HEK293 (cell line): Measurements from ENCODE around the gene TYRO3.

Experiments
- CTCF ChIA-PET: fragments of 350-600 bp; formaldehyde crosslinking; extraction: SDS; loops from one replicate; lab custom pipeline; 2021; ENCODE audit warnings: antibody characterized with exemption; lab: Yijun Ruan, JAX
- POLR2A ChIA-PET: fragments of 300-600 bp; formaldehyde crosslinking; extraction: SDS; loops from one replicate; lab custom pipeline; 2020; ENCODE audit warnings: antibody characterized with exemption, inconsistent platforms; lab: Yijun Ruan, JAX
- H3K27ac ChIP-seq: fragments of 200-500 bp; sonication (Bioruptor generic); 2 replicates; pipeline ENCODE4 v1.5.1; 2014; ENCODE audit warnings: low read depth, low read length, control low read depth, inconsistent platforms; ENCODE audit errors: extremely low read depth
- H3K36me3 ChIP-seq, 2 experiments: fragments of 200-500 bp in 1 of 2; sonication (Bioruptor generic) in 1 of 2; 1 replicate in 1 of 2; 2 replicates in 1 of 2; pipeline ENCODE4 v1.5.1; 2014 to 2017; ENCODE audit warnings: inconsistent platforms in 2 of 2, low read length in 2 of 2; ENCODE audit not compliant: control insufficient read depth in 2 of 2, insufficient read depth in 1 of 2
- H3K4me1 ChIP-seq: fragments of 200-500 bp; sonication (Bioruptor generic); 2 replicates; pipeline ENCODE4 v1.5.1; 2014; ENCODE audit warnings: mild to moderate bottlenecking, low read length, inconsistent platforms; ENCODE audit not compliant: control insufficient read depth, insufficient read depth
- H3K4me3 ChIP-seq: 2 replicates; pipeline ENCODE4 v1.5.1; 2011; ENCODE audit warnings: low read depth, mild to moderate bottlenecking, control low read depth, low read length, moderate library complexity
- H3K9me3 ChIP-seq: fragments of 200-500 bp; sonication (Bioruptor generic); 2 replicates; pipeline ENCODE4 v1.5.1; 2014; ENCODE audit warnings: low read depth, low read length, inconsistent platforms; ENCODE audit not compliant: control insufficient read depth, insufficient read depth
- BCL11B ChIP-seq: fragments of 450-650 bp; formaldehyde crosslinking; IDR thresholded peaks from 2 replicates; pipeline ENCODE4 v1.5.1; 2016; ENCODE audit warnings: low read depth, missing biosample characterization, missing genetic modification characterization
- EGR2 ChIP-seq: fragments of 450-650 bp; formaldehyde crosslinking; IDR thresholded peaks from 2 replicates; pipeline ENCODE4 v1.5.1; 2016; ENCODE audit warnings: low read depth, missing biosample characterization, missing genetic modification characterization
- HOXD13 ChIP-seq: sonication (generic); formaldehyde crosslinking; IDR thresholded peaks from 2 replicates; pipeline ENCODE4 v1.8.0; 2022; ENCODE audit warnings: missing genetic modification reagents, borderline replicate concordance
- IKZF3 ChIP-seq: fragments of 450-650 bp; IDR thresholded peaks from 2 replicates; pipeline ENCODE4 v1.5.0; 2018; ENCODE audit warnings: missing biosample characterization, mild to moderate bottlenecking, missing genetic modification characterization, moderate library complexity
- KLF16 ChIP-seq: fragments of 450-650 bp; formaldehyde crosslinking; IDR thresholded peaks from 2 replicates; pipeline ENCODE4 v1.5.1; 2017; ENCODE audit warnings: missing biosample characterization, missing genetic modification characterization
- KLF7 ChIP-seq: fragments of 450-650 bp; formaldehyde crosslinking; IDR thresholded peaks from 2 replicates; pipeline ENCODE4 v1.5.1; 2016; ENCODE audit warnings: missing biosample characterization, missing genetic modification characterization, borderline replicate concordance
- PRDM1 ChIP-seq: fragments of 450-650 bp; formaldehyde crosslinking; IDR thresholded peaks from 2 replicates; pipeline ENCODE4; 2016; ENCODE audit warnings: missing biosample characterization, missing genetic modification characterization
- SCRT2 ChIP-seq: fragments of 450-650 bp; formaldehyde crosslinking; IDR thresholded peaks from 2 replicates; pipeline ENCODE4 v1.5.1; 2016; ENCODE audit warnings: missing biosample characterization, missing genetic modification characterization
- ZBTB17 ChIP-seq: fragments of 450-650 bp; formaldehyde crosslinking; IDR thresholded peaks from 2 replicates; pipeline ENCODE4 v1.5.1; 2016; ENCODE audit warnings: missing biosample characterization, missing genetic modification characterization
- ZBTB20 ChIP-seq: fragments of 450-650 bp; formaldehyde crosslinking; IDR thresholded peaks from 2 replicates; pipeline ENCODE4 v1.5.1; 2016; ENCODE audit warnings: missing biosample characterization, missing genetic modification characterization
- ZBTB7A ChIP-seq: fragments of 450-650 bp; formaldehyde crosslinking; IDR thresholded peaks from 2 replicates; pipeline ENCODE4 v1.5.1; 2016; ENCODE audit warnings: low read depth, missing biosample characterization, missing genetic modification characterization
- ZNF146 ChIP-seq: fragments of 450-650 bp; formaldehyde crosslinking; IDR thresholded peaks from 2 replicates; pipeline ENCODE4 v1.5.1; 2016; ENCODE audit warnings: missing biosample characterization, missing genetic modification characterization
- ZNF157 ChIP-seq: fragments of 450-650 bp; formaldehyde crosslinking; IDR thresholded peaks from 2 replicates; pipeline ENCODE4 v1.5.1; 2016; ENCODE audit warnings: missing biosample characterization, missing genetic modification characterization
- ZNF248 ChIP-seq: fragments of 450-650 bp; formaldehyde crosslinking; IDR thresholded peaks from 2 replicates; pipeline ENCODE4 v1.5.1; 2017; ENCODE audit warnings: missing biosample characterization, missing genetic modification characterization
- ZNF274 ChIP-seq, 2 experiments: fragments of 200-500 bp in 1 of 2; fragments of 450-650 bp in 1 of 2; sonication (Bioruptor generic) in 1 of 2; formaldehyde crosslinking in 1 of 2; IDR thresholded peaks; 2 replicates each; pipeline versions ENCODE4 v1.5.1 to v1.6.1; 2014 to 2016; ENCODE audit warnings: borderline replicate concordance in 1 of 2, inconsistent platforms in 1 of 2, low read length in 1 of 2, missing biosample characterization in 1 of 2, missing genetic modification characterization in 1 of 2
- ZNF311 ChIP-seq: fragments of 450-650 bp; formaldehyde crosslinking; IDR thresholded peaks from 2 replicates; pipeline ENCODE4 v1.5.1; 2017; ENCODE audit warnings: missing biosample characterization, missing genetic modification characterization, borderline replicate concordance
- ZNF529 ChIP-seq: fragments of 450-650 bp; formaldehyde crosslinking; IDR thresholded peaks from 2 replicates; pipeline ENCODE4 v1.5.1; 2017; ENCODE audit warnings: missing genetic modification characterization, missing biosample characterization; ENCODE audit not compliant: insufficient replicate concordance
- ZNF544 ChIP-seq: fragments of 450-650 bp; formaldehyde crosslinking; IDR thresholded peaks from 2 replicates; pipeline ENCODE4 v1.5.0; 2017; ENCODE audit warnings: missing biosample characterization, missing genetic modification characterization
- ZNF555 ChIP-seq: fragments of 450-650 bp; formaldehyde crosslinking; conservative IDR thresholded peaks from 2 replicates; pipeline ENCODE4 v1.5.1; 2017; ENCODE audit warnings: missing biosample characterization, mild to moderate bottlenecking, missing genetic modification characterization, inconsistent platforms
- ZNF558 ChIP-seq: fragments of 450-650 bp; formaldehyde crosslinking; IDR thresholded peaks from 2 replicates; pipeline ENCODE4 v1.5.1; 2016; ENCODE audit warnings: missing biosample characterization, missing genetic modification characterization
- ZNF561 ChIP-seq: fragments of 450-650 bp; IDR thresholded peaks from 2 replicates; pipeline ENCODE4 v1.5.1; 2018; ENCODE audit warnings: missing biosample characterization, missing genetic modification characterization, borderline replicate concordance
- ZNF610 ChIP-seq: fragments of 450-650 bp; formaldehyde crosslinking; IDR thresholded peaks from 2 replicates; pipeline ENCODE4 v1.5.1; 2016; ENCODE audit warnings: missing biosample characterization, missing genetic modification characterization, borderline replicate concordance
- ZNF623 ChIP-seq: fragments of 450-650 bp; formaldehyde crosslinking; IDR thresholded peaks from 2 replicates; pipeline ENCODE4 v1.5.1; 2016; ENCODE audit warnings: missing biosample characterization, missing genetic modification characterization
- ZNF658 ChIP-seq: fragments of 450-650 bp; formaldehyde crosslinking; IDR thresholded peaks from 2 replicates; pipeline ENCODE4; 2016; ENCODE audit warnings: missing biosample characterization, missing genetic modification characterization
- ZNF670 ChIP-seq: fragments of 450-650 bp; formaldehyde crosslinking; IDR thresholded peaks from 2 replicates; pipeline ENCODE4 v1.5.1; 2016; ENCODE audit warnings: missing biosample characterization, missing genetic modification characterization, low read depth
- ZNF707 ChIP-seq: fragments of 450-650 bp; formaldehyde crosslinking; IDR thresholded peaks from 2 replicates; pipeline ENCODE4 v1.5.1; 2016; ENCODE audit warnings: missing biosample characterization, missing genetic modification characterization
- ZNF76 ChIP-seq: fragments of 450-650 bp; formaldehyde crosslinking; IDR thresholded peaks from 2 replicates; pipeline ENCODE4; 2016; ENCODE audit warnings: low read depth, missing biosample characterization, missing genetic modification characterization, borderline replicate concordance
- ZNF791 ChIP-seq: fragments of 450-650 bp; formaldehyde crosslinking; IDR thresholded peaks from 2 replicates; pipeline ENCODE4 v1.5.1; 2016; ENCODE audit warnings: missing biosample characterization, missing genetic modification characterization
- TF ChIP-seq, protein P1 (sequence below): fragments of 450-650 bp; formaldehyde crosslinking; IDR thresholded peaks from 2 replicates; pipeline ENCODE4 v1.5.1; 2016; ENCODE audit warnings: missing biosample characterization, missing genetic modification characterization
- TF ChIP-seq, protein P2 (sequence below): fragments of 450-650 bp; formaldehyde crosslinking; IDR thresholded peaks from 2 replicates; pipeline ENCODE4 v1.5.1; 2017; ENCODE audit warnings: missing biosample characterization, missing genetic modification characterization
- TF ChIP-seq, protein P3 (sequence below): fragments of 450-650 bp; formaldehyde crosslinking; IDR thresholded peaks from 2 replicates; pipeline ENCODE4 v1.5.1; 2016; ENCODE audit warnings: missing biosample characterization, missing genetic modification characterization
- TF ChIP-seq, protein P4 (sequence below): fragments of 450-650 bp; formaldehyde crosslinking; IDR thresholded peaks from 2 replicates; pipeline ENCODE4 v1.5.1; 2016; ENCODE audit warnings: missing biosample characterization, missing genetic modification characterization

Gene TYRO3

DNA sequence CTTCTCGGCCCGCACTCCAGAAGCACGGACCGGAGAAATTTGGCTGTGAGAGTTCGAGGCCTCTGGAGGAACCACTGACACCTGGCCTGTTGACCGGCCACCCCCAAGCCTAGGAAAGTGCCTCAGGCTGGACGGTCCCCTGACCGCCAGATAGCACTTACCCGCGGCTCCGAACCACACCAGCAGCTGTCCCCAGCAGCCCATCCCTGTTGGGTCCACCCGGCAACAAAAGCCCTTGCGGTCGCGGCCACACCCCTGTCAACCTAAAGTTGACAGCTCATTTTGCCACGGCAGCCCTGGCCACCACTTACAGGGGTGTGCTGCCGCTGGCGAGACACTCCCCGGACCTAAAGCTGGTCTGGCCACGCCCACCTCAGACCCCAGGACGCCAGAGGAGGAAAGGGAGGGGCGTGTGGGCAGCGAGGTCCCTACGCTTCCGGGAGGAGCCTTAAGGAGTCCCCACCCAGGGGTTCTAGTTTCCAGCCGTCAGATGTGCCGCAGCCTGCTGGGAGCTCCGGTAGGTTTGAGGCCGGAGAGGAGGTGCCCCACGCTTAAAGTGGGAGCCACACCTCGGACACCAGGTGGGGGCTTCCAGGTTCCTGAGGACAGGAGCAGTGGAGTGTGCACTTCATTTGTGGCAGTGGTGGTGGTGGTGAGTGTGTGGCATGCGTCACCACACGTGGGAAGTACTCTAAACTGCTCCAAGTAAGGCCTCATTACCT is 45.3 kb upstream of the TYRO3 start, which contains the start of gene LTK (continued):
- TF ChIP-seq, protein P1, sequence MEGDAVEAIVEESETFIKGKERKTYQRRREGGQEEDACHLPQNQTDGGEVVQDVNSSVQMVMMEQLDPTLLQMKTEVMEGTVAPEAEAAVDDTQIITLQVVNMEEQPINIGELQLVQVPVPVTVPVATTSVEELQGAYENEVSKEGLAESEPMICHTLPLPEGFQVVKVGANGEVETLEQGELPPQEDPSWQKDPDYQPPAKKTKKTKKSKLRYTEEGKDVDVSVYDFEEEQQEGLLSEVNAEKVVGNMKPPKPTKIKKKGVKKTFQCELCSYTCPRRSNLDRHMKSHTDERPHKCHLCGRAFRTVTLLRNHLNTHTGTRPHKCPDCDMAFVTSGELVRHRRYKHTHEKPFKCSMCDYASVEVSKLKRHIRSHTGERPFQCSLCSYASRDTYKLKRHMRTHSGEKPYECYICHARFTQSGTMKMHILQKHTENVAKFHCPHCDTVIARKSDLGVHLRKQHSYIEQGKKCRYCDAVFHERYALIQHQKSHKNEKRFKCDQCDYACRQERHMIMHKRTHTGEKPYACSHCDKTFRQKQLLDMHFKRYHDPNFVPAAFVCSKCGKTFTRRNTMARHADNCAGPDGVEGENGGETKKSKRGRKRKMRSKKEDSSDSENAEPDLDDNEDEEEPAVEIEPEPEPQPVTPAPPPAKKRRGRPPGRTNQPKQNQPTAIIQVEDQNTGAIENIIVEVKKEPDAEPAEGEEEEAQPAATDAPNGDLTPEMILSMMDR (tag by site-specific recombination), result no peak
- no peak for TF ChIP-seq ZNF555
- TF ChIP-seq ZNF544, result no peak
- no peak for TF ChIP-seq IKZF3 (tag by site-specific recombination)
- TF ChIP-seq ZNF529 (tag by site-specific recombination), result no peak
- no peak for TF ChIP-seq ZNF561 (tag by site-specific recombination)
- TF ChIP-seq ZNF558, result no peak
- TF ChIP-seq ZNF157 (tag by site-specific recombination), result no peak
- TF ChIP-seq ZNF248 (tag by site-specific recombination), result no peak
- TF ChIP-seq, protein P2, sequence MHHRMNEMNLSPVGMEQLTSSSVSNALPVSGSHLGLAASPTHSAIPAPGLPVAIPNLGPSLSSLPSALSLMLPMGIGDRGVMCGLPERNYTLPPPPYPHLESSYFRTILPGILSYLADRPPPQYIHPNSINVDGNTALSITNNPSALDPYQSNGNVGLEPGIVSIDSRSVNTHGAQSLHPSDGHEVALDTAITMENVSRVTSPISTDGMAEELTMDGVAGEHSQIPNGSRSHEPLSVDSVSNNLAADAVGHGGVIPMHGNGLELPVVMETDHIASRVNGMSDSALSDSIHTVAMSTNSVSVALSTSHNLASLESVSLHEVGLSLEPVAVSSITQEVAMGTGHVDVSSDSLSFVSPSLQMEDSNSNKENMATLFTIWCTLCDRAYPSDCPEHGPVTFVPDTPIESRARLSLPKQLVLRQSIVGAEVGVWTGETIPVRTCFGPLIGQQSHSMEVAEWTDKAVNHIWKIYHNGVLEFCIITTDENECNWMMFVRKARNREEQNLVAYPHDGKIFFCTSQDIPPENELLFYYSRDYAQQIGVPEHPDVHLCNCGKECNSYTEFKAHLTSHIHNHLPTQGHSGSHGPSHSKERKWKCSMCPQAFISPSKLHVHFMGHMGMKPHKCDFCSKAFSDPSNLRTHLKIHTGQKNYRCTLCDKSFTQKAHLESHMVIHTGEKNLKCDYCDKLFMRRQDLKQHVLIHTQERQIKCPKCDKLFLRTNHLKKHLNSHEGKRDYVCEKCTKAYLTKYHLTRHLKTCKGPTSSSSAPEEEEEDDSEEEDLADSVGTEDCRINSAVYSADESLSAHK (tag by site-specific recombination), result no peak
- no peak for TF ChIP-seq BCL11B (tag by site-specific recombination)
- no peak for TF ChIP-seq ZNF658 (tag by site-specific recombination)
- TF ChIP-seq ZNF146, result no peak
- TF ChIP-seq ZNF707, result no peak
- TF ChIP-seq SCRT2 (tag by site-specific recombination), result no peak
- no peak; the same call in 1 of the 2 replicates for TF ChIP-seq KLF7 (tag by site-specific recombination)
- TF ChIP-seq ZNF274 (IDR thresholded peaks at IDR 0.05; ENCODE audit: low read length), result no peak
- TF ChIP-seq ZNF274 (tag by site-specific recombination; IDR thresholded peaks at IDR 0.05; ENCODE audit: borderline replicate concordance), result no peak
- 0 out of 2 replicates have a peak, but pooled peaks have one; percentile 8 for TF ChIP-seq ZNF623
- TF ChIP-seq ZNF311 (tag by site-specific recombination), result no peak
- TF ChIP-seq PRDM1, result no peak
- peak; percentile 64; the same call in 1 of the 2 replicates for TF ChIP-seq KLF16
- TF ChIP-seq ZNF791 (tag by site-specific recombination), result no peak
- TF ChIP-seq ZNF610, result no peak

DNA sequence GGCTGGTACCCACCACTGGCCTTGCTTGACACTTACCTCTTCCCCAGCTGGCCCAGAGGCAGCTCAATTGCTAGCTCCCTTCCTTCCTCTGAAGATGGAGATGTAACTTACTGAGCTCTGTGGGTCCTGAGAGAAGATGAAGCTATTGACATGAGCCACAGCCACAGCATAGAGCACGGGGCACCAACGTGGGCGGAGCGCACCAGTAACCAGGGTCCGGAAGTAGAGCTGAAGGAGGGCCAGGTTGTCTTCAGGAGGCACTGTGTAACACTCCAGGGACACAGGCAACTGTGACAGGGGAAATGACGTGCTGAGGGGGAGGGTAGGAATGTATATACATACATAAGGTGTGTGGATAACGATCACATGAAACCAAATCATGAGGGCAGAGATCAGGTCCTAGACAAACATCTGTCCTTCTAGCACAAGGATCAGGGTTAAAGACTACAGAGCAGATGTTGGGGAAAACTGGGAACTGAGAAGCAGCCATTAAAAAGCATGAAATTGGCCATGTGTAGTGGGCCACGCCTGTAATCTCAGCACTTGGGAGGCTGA is 41.0 kb upstream of the TYRO3 start:
- H3K4me3 ChIP-seq, result no peak overlapping the region
- H3K4me1 ChIP-seq, result no peaks in the 10 kb centered on the region
- H3K36me3 ChIP-seq, result peaks cover 0 to 32% of the 10 kb centered on the region in 2 experiments; a peak in 1 of 3 replicates
- ChIA-PET POLR2A (interaction anchor here (0.6 kb wide), 1 partner anchor 23 kb away, joined by 3 read pairs; no protein-coding TSS in a partner anchor), CTCF (interaction anchor here (0.6 to 0.9 kb wide), 3 partner anchors 58 to 686 kb away, joined by 3 to 4 read pairs (median 3); no protein-coding TSS in a partner anchor)
- no peak overlapping the region for H3K27ac ChIP-seq
- H3K9me3 ChIP-seq, result no peaks in the 10 kb centered on the region
- no peak for TF ChIP-seq ZBTB17 (tag by site-specific recombination)
- no peak for TF ChIP-seq ZNF670 (tag by site-specific recombination)
- TF ChIP-seq ZBTB7A (tag by site-specific recombination), result no peak
- TF ChIP-seq, protein P3, sequence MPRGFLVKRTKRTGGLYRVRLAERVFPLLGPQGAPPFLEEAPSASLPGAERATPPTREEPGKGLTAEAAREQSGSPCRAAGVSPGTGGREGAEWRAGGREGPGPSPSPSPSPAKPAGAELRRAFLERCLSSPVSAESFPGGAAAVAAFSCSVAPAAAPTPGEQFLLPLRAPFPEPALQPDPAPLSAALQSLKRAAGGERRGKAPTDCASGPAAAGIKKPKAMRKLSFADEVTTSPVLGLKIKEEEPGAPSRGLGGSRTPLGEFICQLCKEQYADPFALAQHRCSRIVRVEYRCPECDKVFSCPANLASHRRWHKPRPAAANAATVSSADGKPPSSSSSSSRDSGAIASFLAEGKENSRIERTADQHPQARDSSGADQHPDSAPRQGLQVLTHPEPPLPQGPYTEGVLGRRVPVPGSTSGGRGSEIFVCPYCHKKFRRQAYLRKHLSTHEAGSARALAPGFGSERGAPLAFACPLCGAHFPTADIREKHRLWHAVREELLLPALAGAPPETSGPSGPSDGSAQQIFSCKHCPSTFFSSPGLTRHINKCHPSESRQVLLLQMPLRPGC, result no peak
- TF ChIP-seq ZBTB20 (tag by site-specific recombination), result no peak
- no peak for TF ChIP-seq ZNF561 (tag by site-specific recombination)
- no peak for TF ChIP-seq ZNF76 (tag by site-specific recombination)
- TF ChIP-seq HOXD13, result no peak
- no peak for TF ChIP-seq EGR2 (tag by site-specific recombination)
- TF ChIP-seq, protein P4, sequence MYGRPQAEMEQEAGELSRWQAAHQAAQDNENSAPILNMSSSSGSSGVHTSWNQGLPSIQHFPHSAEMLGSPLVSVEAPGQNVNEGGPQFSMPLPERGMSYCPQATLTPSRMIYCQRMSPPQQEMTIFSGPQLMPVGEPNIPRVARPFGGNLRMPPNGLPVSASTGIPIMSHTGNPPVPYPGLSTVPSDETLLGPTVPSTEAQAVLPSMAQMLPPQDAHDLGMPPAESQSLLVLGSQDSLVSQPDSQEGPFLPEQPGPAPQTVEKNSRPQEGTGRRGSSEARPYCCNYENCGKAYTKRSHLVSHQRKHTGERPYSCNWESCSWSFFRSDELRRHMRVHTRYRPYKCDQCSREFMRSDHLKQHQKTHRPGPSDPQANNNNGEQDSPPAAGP (tag by site-specific recombination), result no peak
